Ishikawa (cell line): ENCODE data around the gene BTG1.

Experiments used
- CEBPB ChIP-seq: IDR thresholded peaks from 2 replicates; pipeline ENCODE4 v1.6.1; 2012
- CREB1 ChIP-seq: IDR thresholded peaks from 2 replicates; pipeline ENCODE4 v1.6.1; 2012; ENCODE audit warnings: low read depth
- EGR1 ChIP-seq: IDR thresholded peaks from 2 replicates; pipeline ENCODE4 v1.6.1; 2012
- EP300 ChIP-seq: IDR thresholded peaks from 2 replicates; pipeline ENCODE4 v1.6.1; 2012; ENCODE audit warnings: borderline replicate concordance
- FOXM1 ChIP-seq: IDR thresholded peaks from 2 replicates; pipeline ENCODE4 v1.6.1; 2012; ENCODE audit warnings: low read depth, borderline replicate concordance
- NFIC ChIP-seq: IDR thresholded peaks from 2 replicates; pipeline ENCODE4 v1.6.1; 2012
- RAD21 ChIP-seq: IDR thresholded peaks from 2 replicates; pipeline ENCODE4 v1.6.1; 2012; ENCODE audit warnings: low read depth
- TAF1 ChIP-seq: IDR thresholded peaks from 2 replicates; pipeline ENCODE4 v1.6.1; 2012; ENCODE audit warnings: low read depth, mild to moderate bottlenecking
- TCF12 ChIP-seq: IDR thresholded peaks from 2 replicates; pipeline ENCODE4 v1.6.1; 2012; ENCODE audit warnings: low read depth
- TEAD4 ChIP-seq: IDR thresholded peaks from 2 replicates; pipeline ENCODE4 v1.6.1; 2012
- USF1 ChIP-seq: IDR thresholded peaks from 2 replicates; pipeline ENCODE4 v1.6.1; 2012
- YY1 ChIP-seq: IDR thresholded peaks from 2 replicates; pipeline ENCODE4 v1.6.1; 2012; ENCODE audit warnings: low read depth
- ZBTB7A ChIP-seq: IDR thresholded peaks from 2 replicates; pipeline ENCODE4 v1.6.1; 2012; ENCODE audit warnings: low read depth
- TF ChIP-seq, protein P1 (sequence below): IDR thresholded peaks from 2 replicates; pipeline ENCODE4 v1.6.1; 2012; ENCODE audit warnings: low read depth, mild to moderate bottlenecking
- TF ChIP-seq, protein P2 (sequence below): IDR thresholded peaks from 2 replicates; pipeline ENCODE4 v1.6.1; 2012

BTG1 gene

GRCh38 chr12:92133795-92134637 lies 11.6 kb downstream of the BTG1 start:
- TF ChIP-seq, protein P1, sequence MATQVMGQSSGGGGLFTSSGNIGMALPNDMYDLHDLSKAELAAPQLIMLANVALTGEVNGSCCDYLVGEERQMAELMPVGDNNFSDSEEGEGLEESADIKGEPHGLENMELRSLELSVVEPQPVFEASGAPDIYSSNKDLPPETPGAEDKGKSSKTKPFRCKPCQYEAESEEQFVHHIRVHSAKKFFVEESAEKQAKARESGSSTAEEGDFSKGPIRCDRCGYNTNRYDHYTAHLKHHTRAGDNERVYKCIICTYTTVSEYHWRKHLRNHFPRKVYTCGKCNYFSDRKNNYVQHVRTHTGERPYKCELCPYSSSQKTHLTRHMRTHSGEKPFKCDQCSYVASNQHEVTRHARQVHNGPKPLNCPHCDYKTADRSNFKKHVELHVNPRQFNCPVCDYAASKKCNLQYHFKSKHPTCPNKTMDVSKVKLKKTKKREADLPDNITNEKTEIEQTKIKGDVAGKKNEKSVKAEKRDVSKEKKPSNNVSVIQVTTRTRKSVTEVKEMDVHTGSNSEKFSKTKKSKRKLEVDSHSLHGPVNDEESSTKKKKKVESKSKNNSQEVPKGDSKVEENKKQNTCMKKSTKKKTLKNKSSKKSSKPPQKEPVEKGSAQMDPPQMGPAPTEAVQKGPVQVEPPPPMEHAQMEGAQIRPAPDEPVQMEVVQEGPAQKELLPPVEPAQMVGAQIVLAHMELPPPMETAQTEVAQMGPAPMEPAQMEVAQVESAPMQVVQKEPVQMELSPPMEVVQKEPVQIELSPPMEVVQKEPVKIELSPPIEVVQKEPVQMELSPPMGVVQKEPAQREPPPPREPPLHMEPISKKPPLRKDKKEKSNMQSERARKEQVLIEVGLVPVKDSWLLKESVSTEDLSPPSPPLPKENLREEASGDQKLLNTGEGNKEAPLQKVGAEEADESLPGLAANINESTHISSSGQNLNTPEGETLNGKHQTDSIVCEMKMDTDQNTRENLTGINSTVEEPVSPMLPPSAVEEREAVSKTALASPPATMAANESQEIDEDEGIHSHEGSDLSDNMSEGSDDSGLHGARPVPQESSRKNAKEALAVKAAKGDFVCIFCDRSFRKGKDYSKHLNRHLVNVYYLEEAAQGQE: no peak
- TF ChIP-seq TAF1 (no peak), CEBPB (no peak), TEAD4 (no peak), USF1 (no peak), CREB1 (no peak), EP300 (no peak), RAD21 (no peak), FOXM1 (no peak), YY1 (no peak), ZBTB7A (no peak), TCF12 (no peak), NFIC (no peak), EGR1 (no peak)
- TF ChIP-seq, protein P2, sequence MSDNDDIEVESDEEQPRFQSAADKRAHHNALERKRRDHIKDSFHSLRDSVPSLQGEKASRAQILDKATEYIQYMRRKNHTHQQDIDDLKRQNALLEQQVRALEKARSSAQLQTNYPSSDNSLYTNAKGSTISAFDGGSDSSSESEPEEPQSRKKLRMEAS: no peak

DNA sequence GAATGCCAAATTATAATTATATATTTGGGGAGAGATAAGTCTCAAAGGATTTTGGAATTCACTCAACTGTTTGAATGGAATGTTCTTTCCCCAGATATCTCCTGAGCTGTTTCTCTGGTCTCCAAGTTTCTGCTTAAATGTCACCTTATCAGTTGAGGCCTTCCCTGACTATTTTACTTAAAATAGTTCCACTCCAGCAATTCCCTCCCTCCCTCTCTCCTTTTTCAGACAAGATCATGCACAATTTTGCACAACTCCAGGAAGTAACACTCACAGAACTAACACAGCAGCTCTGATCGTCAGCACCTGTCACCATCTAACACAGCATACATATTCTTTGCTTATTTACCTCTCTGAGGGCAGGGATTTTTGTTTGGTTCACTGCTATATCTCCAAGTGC lies 12.5 kb downstream of the BTG1 start:
- TF ChIP-seq EP300 (no peak), CEBPB (no peak), TAF1 (no peak), ZBTB7A (no peak), TCF12 (no peak), RAD21 (no peak), TEAD4 (no peak), USF1 (no peak), FOXM1 (no peak), CREB1 (no peak), EGR1 (no peak)
- TF ChIP-seq, protein P2: no peak
- TF ChIP-seq, protein P1: no peak

GRCh38 chr12:92132288-92132687 lies 13.4 kb downstream of the BTG1 start:
- TF ChIP-seq YY1: no peak
- no peak for TF ChIP-seq EP300
- TF ChIP-seq CEBPB: no peak
- no peak for TF ChIP-seq CREB1
- TF ChIP-seq, protein P1: no peak
- TF ChIP-seq EGR1: no peak
- no peak for TF ChIP-seq FOXM1
- TF ChIP-seq NFIC: no peak
- no peak for TF ChIP-seq ZBTB7A
- no peak for TF ChIP-seq RAD21
- TF ChIP-seq TAF1: no peak
- no peak for TF ChIP-seq USF1
- TF ChIP-seq, protein P2: no peak
- TF ChIP-seq TEAD4: no peak
- no peak for TF ChIP-seq TCF12
